A172 (cell line): ENCODE measurements around the gene CAVIN1. TPM values are rescaled to one million over a fixed set of nuclear protein-coding genes. Genes with fewer than 3 reads are reported as not detected.
"Not testable (repeated sequence)": the region's sequence is repeated elsewhere in the genome, so short reads cannot be mapped to it uniquely, and the experiment has no call there.

Experiments
- DNase-seq: peaks from one replicate; pipeline ENCODE4 v3.0.0-alpha.2; 2015; ENCODE audit warnings: low spot score
- total RNA-seq: library from RNA; depleted of rRNA; stranded (reverse); fragments of >200 nt; shearing (Covaris generic); gene quantifications from 2 replicates; pipeline ENCODE4 v1.2.3, GENCODE V29; 2014

The CAVIN1 gene
- total RNA-seq, 1 experiment from 2014 or later = 569 TPM

DNA sequence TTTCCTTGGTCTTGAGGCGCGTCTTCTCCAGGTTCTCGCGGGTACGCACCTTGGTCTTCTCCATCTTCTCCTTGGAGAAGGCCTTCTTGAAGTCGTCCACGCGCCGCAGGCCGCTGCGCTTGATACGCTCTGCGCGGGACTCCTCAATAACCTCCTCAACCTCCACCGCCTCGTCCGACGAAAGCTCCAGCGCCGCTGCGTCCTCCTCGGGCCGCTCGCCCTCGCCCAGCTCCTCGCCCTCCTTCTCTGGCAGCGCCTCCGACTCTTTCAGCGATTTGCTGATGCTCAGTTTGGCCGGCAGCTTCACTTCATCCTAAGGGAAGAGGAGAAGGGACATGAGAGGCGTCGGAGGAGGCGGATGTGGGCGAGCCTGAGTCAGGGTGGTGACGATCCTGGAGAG lies 18.0 kb downstream of the CAVIN1 start:
- DNase-seq = no peak

- DNase-seq = no peak
These were observed 18.6 kb downstream of the CAVIN1 start for GRCh38 chr17:42404326-42405055.

- no peak for DNase-seq
These were observed 19.9 kb downstream of the CAVIN1 start for GRCh38 chr17:42403150-42403549.

DNA sequence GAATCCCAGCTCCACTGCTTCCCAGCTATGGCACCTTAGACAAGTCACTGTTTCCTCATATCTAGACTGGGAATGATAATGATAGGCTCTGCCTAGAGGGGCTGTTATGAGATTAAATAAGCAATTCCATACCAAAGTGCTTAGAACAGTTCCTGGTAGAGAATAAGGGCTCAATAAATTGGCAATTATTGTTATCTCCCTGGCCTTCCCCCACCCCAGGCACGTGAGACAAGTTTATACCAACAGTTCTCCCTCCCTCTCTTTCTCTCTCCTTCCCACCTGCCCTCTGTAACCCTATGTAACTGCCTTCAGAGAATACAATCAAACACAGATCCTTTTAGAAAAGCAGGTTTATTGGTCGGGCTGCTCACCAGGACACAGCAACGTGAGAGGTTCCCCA lies 20.9 kb downstream of the CAVIN1 start:
- no peak for DNase-seq

- not testable (repeated sequence) for DNase-seq
These were observed 22.1 kb downstream of the CAVIN1 start for GRCh38 chr17:42400844-42401375.

DNA sequence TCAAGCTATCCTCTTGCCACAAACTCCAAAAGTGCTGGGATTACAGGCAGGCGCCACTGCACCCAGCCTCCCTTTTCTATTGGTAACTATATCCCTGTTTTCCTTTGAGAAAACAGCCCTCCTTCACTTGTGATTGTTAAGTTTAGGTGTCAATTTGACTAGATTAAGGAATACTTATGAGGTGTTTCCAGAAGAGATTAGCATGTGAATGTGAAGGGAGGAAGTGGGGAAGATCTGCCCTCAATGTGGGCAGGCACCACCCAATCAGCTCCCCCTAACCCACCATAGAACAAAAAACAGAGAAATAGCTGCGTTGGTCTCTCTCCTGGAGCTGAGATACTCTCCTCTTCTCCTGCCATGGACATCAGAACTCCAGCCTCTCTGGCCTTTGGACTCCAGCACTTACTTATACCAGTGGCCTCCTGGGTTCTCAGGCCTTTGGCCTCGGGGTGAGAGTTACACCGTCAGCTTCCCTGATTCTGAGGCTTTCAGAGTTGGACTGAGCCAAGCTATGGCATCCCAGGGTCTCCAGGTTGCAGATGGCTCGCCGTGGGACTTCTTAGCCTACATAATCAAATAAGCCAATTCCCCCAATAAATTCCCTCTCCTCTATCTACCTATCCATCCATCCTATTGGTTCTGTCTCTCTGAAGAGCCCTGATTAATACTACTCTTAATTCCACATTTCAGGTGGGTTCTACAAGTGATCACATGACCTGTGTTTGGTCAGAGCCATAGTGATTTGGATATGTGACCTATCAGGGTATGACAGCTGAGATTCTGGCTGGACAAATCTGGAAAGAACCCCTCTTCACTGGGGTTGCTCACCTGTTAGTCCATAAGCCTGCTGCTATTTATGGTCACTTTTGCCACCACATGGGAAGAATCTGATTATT lies 22.9 kb downstream of the CAVIN1 start:
- DNase-seq = no peak

DNA sequence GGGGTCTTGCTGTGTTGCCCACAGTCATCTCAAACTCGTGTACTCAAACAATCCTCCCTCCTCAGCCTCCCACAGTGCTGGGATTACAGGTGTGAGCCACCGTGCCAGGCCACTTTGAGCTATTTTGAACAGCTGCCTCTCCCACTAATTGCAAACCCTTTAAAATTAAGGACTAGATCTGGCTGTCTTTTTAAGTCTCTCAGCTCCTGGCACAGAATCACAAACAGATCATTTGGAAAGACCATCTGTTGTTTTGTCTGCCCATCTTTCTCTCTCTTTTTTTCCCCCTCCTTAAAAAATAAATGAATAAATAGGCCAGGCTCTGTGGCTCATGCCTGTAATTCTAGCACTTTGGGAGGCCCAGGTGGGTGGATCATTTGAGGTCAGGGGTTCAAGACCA lies 23.9 kb downstream of the CAVIN1 start:
- no peak for DNase-seq

- not testable (repeated sequence) for DNase-seq
These were observed 27.5 kb downstream of the CAVIN1 start for GRCh38 chr17:42395601-42396000.

DNA sequence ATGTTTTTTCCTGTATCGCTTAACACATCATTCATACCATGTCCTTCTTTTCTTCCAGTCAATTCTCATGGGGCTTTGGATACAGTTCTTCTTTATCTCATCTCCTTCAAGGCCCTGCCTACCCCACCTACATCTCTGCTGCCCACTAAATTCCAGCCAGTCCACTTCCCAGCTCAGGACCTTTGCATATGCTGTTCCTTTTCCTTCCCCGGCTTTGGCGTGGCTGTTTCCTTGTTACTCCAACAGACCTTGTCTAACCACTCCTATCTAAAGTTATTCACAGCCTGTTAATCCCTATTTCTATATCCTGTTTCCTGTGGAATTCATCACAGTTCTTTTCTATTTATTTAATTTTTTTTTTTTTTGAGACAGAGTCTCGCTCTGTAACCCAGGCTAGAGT lies 28.2 kb downstream of the CAVIN1 start:
- DNase-seq = no peak

- no peak for DNase-seq
These were observed 30.2 kb downstream of the CAVIN1 start for GRCh38 chr17:42392692-42393415.

GRCh38 chr17:42391439-42391838 lies 31.6 kb downstream of the CAVIN1 start:
- DNase-seq = not testable (repeated sequence)

DNA sequence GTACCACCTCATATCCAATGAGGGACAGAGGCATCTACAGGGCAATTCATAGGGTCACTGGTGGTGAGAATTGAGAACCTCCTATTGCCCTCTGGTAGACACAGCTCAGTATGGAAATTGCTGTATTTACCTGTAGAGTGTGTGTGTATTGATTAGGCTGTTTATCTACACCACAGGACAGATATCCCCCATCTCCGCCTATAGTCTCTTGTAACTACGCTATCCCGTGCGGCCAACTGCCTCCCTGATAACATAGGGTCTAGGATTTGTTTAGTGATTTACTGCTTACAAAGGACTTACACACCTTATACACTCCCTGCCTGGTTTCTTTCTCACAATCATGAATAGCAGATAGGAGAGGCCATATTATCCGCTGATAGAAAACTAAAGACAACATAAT lies 33.2 kb downstream of the CAVIN1 start:
- no peak for DNase-seq

DNA sequence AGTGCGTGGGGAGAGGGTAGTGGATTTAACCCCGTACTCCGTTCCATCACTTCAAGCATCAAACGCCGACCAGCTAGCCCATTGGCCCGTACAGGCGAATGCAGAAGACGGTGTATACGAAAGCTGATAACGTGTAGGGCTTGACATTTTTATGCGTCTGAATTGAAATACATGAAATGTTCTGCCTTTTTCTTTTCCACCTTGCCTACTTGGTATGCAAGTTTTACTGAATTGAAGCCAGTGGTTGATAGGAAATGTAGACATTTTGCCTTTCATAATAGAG lies 34.0 kb downstream of the CAVIN1 start:
- no peak for DNase-seq

DNA sequence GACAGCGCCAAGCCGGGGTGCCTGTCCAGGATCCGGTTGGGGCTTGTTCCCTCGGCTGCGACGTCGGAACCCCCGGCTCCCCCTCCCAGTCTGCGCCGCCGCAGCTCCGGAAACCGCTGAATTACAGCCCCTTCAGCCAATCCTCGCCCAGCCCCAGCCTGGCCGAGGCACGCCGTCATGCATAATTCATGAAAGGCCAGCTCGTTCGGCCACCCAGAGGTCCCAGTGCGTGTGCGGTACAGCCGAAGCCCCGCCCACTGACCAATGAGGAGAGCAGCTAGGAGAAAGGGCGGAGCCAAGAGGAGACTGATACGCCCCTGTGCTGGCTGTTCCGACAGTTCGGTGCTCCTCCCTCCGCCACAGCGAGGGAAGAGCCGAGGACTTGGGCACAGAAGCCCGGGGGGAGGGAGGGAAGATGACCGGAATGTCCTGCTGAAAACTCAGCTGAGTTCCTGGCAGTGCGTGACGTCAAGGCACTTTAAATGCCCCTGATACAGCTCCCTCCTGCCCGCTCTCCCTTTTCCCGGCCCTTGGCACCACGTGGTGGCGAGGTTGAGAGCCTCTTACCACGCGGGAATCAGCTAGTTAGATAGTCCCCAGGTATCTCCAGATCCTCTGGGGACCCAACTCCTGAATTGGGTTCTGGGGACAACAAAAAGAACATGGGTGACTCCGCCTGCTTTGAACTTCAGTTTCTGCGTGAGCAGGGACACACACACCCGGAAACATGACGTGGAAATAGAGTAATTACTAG lies 34.5 kb downstream of the CAVIN1 start, which contains the start of gene STAT3:
Gene STAT3 (minus strand): TSS at position 62 of the 754 bp plus-strand sequence. CDS start 39,926 bp downstream, outside the sequence.
- peak; percentile 100 for DNase-seq

DNA sequence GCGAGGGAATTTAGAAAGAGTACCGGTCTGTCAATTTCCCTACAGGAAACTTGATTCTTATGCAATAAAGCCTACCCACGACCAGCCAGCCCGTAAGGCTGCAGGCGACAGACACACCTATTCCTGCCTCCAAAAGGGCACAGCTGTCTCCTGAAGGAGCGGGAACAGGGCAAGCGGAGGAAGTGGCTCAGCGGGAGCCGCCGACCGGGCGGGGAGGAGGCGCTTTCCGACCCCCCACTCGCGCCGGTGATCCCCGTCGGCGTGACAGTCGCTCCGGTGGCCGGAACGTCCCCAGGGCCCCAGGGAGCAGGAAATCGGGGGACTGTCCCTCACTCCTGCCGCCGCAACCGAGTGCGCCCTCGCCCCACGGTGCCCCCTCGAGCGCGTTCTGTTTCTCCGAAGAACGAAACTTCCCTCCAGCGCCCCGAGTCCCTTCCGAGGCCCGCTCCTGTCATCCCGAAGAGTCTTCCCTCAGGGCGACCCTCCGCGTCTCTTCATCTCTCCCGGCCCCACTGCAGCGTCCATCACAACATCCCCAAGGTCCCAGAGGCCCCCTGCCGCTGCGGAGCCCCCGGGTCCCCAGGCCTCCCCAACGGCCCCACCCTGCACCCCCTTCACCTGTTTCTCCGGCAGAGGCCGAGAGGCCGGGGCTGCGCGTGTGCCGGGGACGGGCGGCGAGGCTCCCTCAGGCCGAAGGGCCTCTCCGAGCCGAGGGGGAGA lies 35.2 kb downstream of the CAVIN1 start:
- peak; percentile 55 for DNase-seq

GRCh38 chr17:42386777-42387657 lies 36.0 kb downstream of the CAVIN1 start:
- DNase-seq = no peak

GRCh38 chr17:42381898-42382297 lies 41.2 kb downstream of the CAVIN1 start:
- DNase-seq = no peak

GRCh38 chr17:42380935-42381334 lies 42.1 kb downstream of the CAVIN1 start:
- no peak for DNase-seq

DNA sequence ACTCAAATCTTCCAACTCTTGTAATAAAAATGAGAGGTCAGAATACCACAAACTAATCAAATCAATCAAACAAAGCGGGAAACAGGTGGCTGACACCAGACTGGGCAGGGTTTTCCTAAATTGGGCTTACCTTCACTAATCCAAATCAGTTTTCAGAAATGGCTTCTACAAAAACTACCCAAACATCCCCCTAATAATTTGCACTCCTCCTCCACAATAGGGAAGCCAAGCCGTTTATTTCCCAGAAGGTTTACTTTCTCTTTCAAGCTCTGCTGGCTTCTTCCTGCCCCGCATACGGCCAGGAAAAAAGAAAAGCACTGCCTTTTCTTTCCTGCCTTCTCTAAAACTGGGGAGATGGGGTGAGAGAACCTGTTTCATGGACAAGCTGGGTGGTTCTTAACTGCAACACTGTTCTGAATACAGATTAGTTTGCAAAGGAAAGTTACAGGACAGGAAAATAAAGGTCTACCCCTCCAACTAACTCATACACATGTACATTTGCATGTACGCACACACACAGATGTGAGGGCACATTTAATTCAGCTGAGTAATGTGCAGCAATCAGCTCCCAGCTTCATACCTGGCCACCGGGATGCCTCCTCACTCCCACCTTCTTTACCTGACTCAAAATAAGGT lies 44.0 kb downstream of the CAVIN1 start:
- DNase-seq = peak; percentile 48
